Endothelial cell of umbilical vein (primary cell): ENCODE results near the gene JAG2.

ENCODE experiments used
- EZH2 ChIP-seq: IDR thresholded peaks from 2 replicates; pipeline ENCODE4 v1.6.1; 2012; ENCODE audit warnings: borderline replicate concordance, low read depth, mild to moderate bottlenecking, moderate library complexity, low read length, inconsistent platforms; ENCODE audit not compliant: severe bottlenecking
- JUN ChIP-seq: IDR thresholded peaks from 2 replicates; pipeline ENCODE4 v1.6.1; 2011; ENCODE audit warnings: borderline replicate concordance, low read depth; ENCODE audit not compliant: insufficient read length, insufficient read depth
- TF ChIP-seq, protein P1 (sequence below), 2 donors: IDR thresholded peaks; 1 replicate in 1 of 2; 2 replicates in 1 of 2; pipeline ENCODE4 v1.5.1; 2011; ENCODE audit warnings: low read length in 2 of 2, mild to moderate bottlenecking in 2 of 2, moderate library complexity in 2 of 2, control low read depth in 1 of 2, inconsistent platforms in 1 of 2, low read depth in 1 of 2; ENCODE audit not compliant: insufficient read depth in 1 of 2; ENCODE audit errors: extremely low read depth in 1 of 2

DNA sequence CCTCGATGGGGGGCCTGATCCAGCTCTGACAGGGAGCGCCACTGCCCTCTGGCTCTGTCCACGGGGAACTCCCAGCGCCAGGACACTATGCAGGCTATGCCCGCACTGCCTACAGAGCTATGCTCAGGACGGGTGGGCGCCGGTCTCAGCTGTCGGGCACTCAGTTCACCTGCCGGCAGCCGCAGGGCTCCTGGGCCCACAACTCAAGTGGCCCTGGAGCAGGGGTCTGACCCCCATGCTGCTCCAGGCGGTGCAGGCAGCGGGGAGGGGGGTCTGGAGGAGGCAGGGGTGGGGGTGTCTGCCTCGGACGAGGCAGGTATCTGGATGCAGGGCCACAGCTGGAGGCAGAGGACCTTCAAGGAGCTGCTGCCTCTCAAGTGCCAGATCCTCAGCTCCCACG is 41.1 kb upstream of the JAG2 start:
- TF ChIP-seq, protein P1, sequence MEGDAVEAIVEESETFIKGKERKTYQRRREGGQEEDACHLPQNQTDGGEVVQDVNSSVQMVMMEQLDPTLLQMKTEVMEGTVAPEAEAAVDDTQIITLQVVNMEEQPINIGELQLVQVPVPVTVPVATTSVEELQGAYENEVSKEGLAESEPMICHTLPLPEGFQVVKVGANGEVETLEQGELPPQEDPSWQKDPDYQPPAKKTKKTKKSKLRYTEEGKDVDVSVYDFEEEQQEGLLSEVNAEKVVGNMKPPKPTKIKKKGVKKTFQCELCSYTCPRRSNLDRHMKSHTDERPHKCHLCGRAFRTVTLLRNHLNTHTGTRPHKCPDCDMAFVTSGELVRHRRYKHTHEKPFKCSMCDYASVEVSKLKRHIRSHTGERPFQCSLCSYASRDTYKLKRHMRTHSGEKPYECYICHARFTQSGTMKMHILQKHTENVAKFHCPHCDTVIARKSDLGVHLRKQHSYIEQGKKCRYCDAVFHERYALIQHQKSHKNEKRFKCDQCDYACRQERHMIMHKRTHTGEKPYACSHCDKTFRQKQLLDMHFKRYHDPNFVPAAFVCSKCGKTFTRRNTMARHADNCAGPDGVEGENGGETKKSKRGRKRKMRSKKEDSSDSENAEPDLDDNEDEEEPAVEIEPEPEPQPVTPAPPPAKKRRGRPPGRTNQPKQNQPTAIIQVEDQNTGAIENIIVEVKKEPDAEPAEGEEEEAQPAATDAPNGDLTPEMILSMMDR (IDR thresholded peaks at IDR 0.05; ENCODE audit: extremely low read depth in 1 of 2, insufficient read depth in 1 of 2, low read depth in 1 of 2, low read length in 2 of 2), result no peak
- TF ChIP-seq JUN (no peak), EZH2 (no peak)
